Measurements from ENCODE around the gene XYLT1. TPM values are rescaled to one million over a fixed set of nuclear protein-coding genes. Genes with fewer than 3 reads are reported as not detected.

XYLT1 gene
- total RNA-seq, 6 experiments from 2014 or later, result 22.0 to 51.1 (median 27.5) TPM

DNA sequence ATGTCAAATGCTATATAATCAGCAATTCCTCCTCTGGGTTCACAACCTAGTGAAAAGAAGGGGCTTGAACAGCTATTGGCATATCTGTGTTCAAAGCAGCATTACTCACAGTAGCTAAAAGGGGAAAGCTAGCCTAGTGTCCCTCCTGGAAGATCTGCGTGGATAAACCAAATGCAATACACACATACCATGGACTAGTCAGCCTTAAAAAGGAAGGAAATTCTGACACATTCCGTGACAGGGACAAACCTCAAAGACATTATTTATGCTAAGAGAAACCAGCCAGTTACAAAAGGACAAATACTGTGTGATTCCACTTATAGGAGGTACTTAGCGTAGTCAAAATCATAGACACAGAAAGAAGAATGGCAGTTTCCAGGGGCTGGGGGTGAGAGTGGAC, 90.1 kb downstream of the XYLT1 start:
- TF ChIP-seq, protein P1, sequence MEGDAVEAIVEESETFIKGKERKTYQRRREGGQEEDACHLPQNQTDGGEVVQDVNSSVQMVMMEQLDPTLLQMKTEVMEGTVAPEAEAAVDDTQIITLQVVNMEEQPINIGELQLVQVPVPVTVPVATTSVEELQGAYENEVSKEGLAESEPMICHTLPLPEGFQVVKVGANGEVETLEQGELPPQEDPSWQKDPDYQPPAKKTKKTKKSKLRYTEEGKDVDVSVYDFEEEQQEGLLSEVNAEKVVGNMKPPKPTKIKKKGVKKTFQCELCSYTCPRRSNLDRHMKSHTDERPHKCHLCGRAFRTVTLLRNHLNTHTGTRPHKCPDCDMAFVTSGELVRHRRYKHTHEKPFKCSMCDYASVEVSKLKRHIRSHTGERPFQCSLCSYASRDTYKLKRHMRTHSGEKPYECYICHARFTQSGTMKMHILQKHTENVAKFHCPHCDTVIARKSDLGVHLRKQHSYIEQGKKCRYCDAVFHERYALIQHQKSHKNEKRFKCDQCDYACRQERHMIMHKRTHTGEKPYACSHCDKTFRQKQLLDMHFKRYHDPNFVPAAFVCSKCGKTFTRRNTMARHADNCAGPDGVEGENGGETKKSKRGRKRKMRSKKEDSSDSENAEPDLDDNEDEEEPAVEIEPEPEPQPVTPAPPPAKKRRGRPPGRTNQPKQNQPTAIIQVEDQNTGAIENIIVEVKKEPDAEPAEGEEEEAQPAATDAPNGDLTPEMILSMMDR (IDR thresholded peaks at IDR 0.05), result no peak
- H3K36me3 Mint-ChIP-seq (ENCODE audit: low read depth), result no peaks in the 10 kb centered on the region
- H3K4me1 Mint-ChIP-seq (ENCODE audit: low read depth), result peaks cover 39% of the 10 kb centered on the region
- peak; percentile 55 for DNase-seq
- H3K27ac Mint-ChIP-seq, result no peak overlapping the region
- no peaks in the 10 kb centered on the region for H3K9me3 Mint-ChIP-seq
- H3K27me3 Mint-ChIP-seq (ENCODE audit: insufficient read depth), result no peaks in the 10 kb centered on the region
- H3K4me3 Mint-ChIP-seq, result no peak overlapping the region; the same call in 1 of the 2 replicates

DNA sequence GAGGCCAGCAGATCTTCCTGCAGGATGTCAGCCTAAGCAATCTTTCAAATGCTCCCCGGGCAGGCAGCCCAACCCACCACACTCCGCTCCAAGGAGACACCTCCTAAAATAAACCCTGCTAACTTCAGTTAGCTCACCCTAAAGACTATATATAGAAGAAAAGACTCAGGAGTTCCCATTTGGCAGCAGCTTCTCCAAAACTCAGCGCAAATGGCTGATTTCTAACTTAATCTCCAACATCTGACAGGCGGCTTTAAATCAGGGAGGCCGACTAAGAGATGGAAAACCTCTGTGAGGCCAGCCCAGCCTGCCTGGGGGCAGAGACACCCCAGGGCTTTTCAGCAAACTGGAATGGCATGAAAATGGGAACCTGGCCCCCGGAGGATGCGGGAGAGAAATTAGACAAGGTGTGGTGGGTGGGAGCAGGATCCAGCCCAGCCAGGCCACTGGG, 91.6 kb downstream of the XYLT1 start:
- TF ChIP-seq, protein P1 (IDR thresholded peaks at IDR 0.05), result no peak
- H3K4me1 Mint-ChIP-seq (ENCODE audit: low read depth), result peaks cover 39% of the 10 kb centered on the region
- no peaks in the 10 kb centered on the region for H3K9me3 Mint-ChIP-seq
- no peaks in the 10 kb centered on the region for H3K27me3 Mint-ChIP-seq (ENCODE audit: insufficient read depth)
- H3K27ac Mint-ChIP-seq, result peak overlapping the region; percentile 67
- H3K4me3 Mint-ChIP-seq, result no peak overlapping the region; the same call in none of the 2 replicates
- peak; percentile 90 for DNase-seq
- H3K36me3 Mint-ChIP-seq (ENCODE audit: low read depth), result no peaks in the 10 kb centered on the region

DNA sequence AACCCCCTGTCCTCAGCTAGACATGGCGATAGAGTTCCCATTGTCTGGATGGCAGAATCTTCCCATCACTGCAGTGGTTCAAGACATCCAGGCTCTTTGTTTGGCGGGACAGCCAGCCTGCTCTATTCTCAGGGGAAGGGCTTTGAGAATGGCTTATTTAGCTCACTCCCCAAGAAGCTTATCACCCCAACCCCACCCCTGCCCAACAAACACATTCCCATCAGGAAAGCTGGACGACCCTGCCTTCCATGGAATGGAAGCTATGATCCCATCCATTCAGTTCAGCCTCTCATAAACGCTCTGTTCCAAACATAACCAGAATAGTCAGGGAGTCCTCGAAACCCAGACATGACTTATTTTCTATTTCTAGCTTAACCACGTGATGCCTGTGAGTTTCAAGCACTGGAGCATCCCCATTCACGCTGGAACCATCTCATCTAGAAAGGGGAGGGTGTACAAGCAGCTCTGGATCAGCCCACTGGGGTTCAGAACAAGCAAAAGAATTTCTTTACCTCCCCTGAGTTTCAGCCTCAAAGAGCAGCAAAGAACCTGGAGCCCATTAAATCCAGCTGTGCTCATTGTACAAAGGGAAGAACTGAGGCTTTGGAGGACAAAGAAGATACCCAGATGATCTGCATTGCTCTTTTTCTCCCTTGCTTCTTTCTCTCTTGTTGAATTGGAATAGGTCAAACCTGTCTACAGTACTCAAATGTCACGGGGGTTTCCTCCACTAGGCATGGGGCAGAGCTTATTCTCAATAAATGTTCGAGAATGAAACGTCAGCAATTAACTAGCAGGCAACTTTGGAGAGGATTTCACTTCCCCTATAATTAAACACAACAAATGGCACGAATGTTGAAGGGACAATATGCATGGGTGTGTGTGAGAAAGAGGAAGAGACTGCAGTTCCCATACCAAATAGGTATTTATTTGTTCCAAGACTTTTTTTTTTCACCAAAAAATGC, 93.1 kb downstream of the XYLT1 start:
- TF ChIP-seq, protein P1 (IDR thresholded peaks at IDR 0.05), result no peak
- peaks cover 39% of the 10 kb centered on the region for H3K4me1 Mint-ChIP-seq (ENCODE audit: low read depth)
- no peaks in the 10 kb centered on the region for H3K36me3 Mint-ChIP-seq (ENCODE audit: low read depth)
- DNase-seq, result peak; percentile 22
- no peaks in the 10 kb centered on the region for H3K9me3 Mint-ChIP-seq
- no peak overlapping the region for H3K4me3 Mint-ChIP-seq
- no peak overlapping the region for H3K27ac Mint-ChIP-seq
- H3K27me3 Mint-ChIP-seq (ENCODE audit: insufficient read depth), result no peaks in the 10 kb centered on the region

DNA sequence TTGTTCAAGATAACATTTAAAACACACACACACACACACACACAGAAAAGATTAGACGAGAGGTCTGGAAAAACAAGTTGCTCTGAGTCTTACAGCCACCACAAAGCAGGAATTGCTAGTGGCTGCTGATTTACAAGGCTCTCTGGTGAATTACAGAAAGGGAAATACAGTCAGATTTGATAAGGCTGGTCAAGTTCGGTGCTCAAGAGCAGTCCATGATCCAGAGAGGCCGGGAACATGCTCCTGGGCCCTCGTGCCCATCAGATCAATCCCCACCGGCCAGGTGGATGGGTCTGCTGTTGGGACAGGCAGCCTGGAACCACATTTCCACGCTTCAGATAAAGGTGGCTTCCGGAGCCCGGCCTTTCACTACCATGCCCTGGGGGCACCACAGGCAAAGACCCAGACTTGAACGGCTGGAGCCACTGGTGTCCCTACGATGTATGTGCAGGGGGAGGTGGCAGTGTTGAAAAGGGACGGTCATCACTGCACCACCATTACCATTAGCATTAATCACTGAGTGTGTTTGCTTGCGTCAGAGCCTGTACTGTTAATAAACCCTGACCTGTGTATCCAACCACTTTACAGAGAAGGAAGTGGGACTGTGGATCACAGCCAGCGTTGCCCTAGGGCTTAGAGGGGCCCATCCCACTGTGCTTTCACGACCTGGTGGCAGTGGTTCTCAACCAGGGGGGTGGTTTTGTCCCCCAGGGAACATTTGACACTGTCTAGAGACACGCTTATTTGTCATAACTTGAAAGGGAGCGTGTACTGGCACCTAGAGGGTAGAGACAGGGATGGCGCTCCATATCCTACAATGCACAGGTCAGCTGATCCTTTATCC, 95.1 kb downstream of the XYLT1 start:
- no peak for DNase-seq
- no peak overlapping the region for H3K4me3 Mint-ChIP-seq
- H3K4me1 Mint-ChIP-seq (ENCODE audit: low read depth), result peaks cover 35% of the 10 kb centered on the region
- H3K27ac Mint-ChIP-seq, result peak overlapping the region; percentile 38; the same call in 1 of the 2 replicates
- no peaks in the 10 kb centered on the region for H3K27me3 Mint-ChIP-seq (ENCODE audit: insufficient read depth)
- H3K36me3 Mint-ChIP-seq (ENCODE audit: low read depth), result no peaks in the 10 kb centered on the region
- H3K9me3 Mint-ChIP-seq, result no peaks in the 10 kb centered on the region
- TF ChIP-seq, protein P1 (IDR thresholded peaks at IDR 0.05), result no peak

DNA sequence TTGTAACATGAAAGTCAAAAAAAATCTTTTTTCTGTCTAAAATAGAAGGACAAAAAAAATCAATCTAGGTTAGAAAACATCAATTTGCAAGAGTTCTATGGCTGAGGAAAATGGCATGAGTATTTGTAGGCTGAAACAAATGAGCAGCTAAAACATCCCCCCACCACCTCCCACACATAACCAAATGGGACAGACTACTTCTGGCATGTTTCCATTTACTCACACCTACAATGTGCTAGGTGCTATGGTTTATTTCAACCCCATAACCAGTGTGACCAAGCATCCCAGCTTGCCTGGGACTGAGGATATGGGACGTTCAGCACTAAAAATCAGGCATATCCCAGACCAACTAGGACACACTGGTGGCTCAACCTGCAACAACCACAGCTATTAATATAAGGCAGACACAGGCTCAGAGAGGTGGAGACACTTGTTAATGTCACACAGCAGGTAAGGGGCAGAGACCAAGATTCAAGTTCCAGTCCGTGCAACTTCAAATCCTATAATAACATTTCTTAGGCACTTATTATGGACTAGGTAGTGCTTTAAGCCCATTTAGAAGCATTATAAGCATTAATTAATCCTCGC, 96.0 kb downstream of the XYLT1 start:
- DNase-seq, result no peak
- TF ChIP-seq, protein P1 (IDR thresholded peaks at IDR 0.05), result no peak
- Mint-ChIP-seq H3K9me3 (no peaks in the 10 kb centered on the region), H3K27me3 (ENCODE audit: insufficient read depth) (no peaks in the 10 kb centered on the region), H3K27ac (no peak overlapping the region), H3K4me1 (ENCODE audit: low read depth) (peaks cover 39% of the 10 kb centered on the region), H3K36me3 (ENCODE audit: low read depth) (no peaks in the 10 kb centered on the region), H3K4me3 (no peak overlapping the region)

All from HFFc6 (cell line).